ENCODE data around the gene FSTL4. TPM values are rescaled to one million over a fixed set of nuclear protein-coding genes. Genes with fewer than 3 reads are reported as not detected.

Gene FSTL4
- total and polyA plus RNA-seq, 2 donors (not counting 1 experiment from before 2014, with no cell fraction given): 0.31 to 6.7 TPM

GRCh38 chr5:133361922-133362321, 250.4 kb downstream of the FSTL4 start:
- Histone ChIP-seq H3K27me3 (replicated peaks in 1 of 4; ENCODE audit: control extremely low read depth in 1 of 4, control insufficient read depth in 3 of 4, insufficient read depth in 4 of 4, low read length in 3 of 4) (no peaks in the 10 kb centered on the region), H3K4me2 (replicated peaks; ENCODE audit: low read depth, low read length, poor library complexity, severe bottlenecking) (no peak overlapping the region), H3K27ac (ENCODE audit: low read length in 2 of 2) (no peak overlapping the region), H3K4me3 (ENCODE audit: control extremely low read depth in 1 of 5, extremely low read depth in 1 of 5, insufficient read depth in 1 of 5, low read depth in 2 of 5, low read length in 4 of 5) (no peak overlapping the region), H2AFZ (ENCODE audit: insufficient read depth, low read depth, low read length, poor library complexity, severe bottlenecking) (no peak overlapping the region), H4K20me1 (ENCODE audit: control insufficient read depth, insufficient read depth, low read length, poor library complexity, severe bottlenecking) (no peaks in the 10 kb centered on the region), H3K36me3 (replicated peaks in 1 of 2; ENCODE audit: control extremely low read depth in 1 of 2, control insufficient read depth in 1 of 2, extremely low read depth in 1 of 2, insufficient read depth in 2 of 2, low read length in 1 of 2) (no peaks in the 10 kb centered on the region), H3K79me2 (ENCODE audit: control insufficient read depth, insufficient read depth, low read length) (no peaks in the 10 kb centered on the region), H3K9ac (ENCODE audit: low read length) (no peak overlapping the region), H3K9me3 (ENCODE audit: control extremely low read depth in 1 of 3, control insufficient read depth in 2 of 3, insufficient read depth in 1 of 3, low read length in 2 of 3) (no peaks in the 10 kb centered on the region), H3K4me1 (ENCODE audit: control insufficient read depth in 2 of 2, insufficient read depth in 2 of 2, low read length in 2 of 2) (no peaks in the 10 kb centered on the region)
- no CpG with 5 or more reads among the region's 1 CpG for WGBS (ENCODE audit: insufficient coverage)
- H3K9me3 Mint-ChIP-seq (ENCODE audit: insufficient read depth): no peaks in the 10 kb centered on the region
- DNase-seq: no peak
- ChIA-PET CTCF (no interaction called here), POLR2A (no interaction called here)
- no peak for TF ChIP-seq EZH2 (IDR thresholded peaks at IDR 0.05; ENCODE audit: borderline replicate concordance, insufficient read depth, low read depth, low read length, poor library complexity, severe bottlenecking)
- no peak overlapping the region for H3K4me3 Mint-ChIP-seq
- no peak for ATAC-seq (ENCODE audit: low read depth)
- no peak overlapping the region for H3K27ac Mint-ChIP-seq
- H3K27me3 Mint-ChIP-seq: peaks cover 3% of the 10 kb centered on the region
- H3K4me1 Mint-ChIP-seq: no peaks in the 10 kb centered on the region
- intact Hi-C loops (cut with micrococcal nuclease): no loop called here

GRCh38 chr5:133360693-133361472, 251.5 kb downstream of the FSTL4 start:
- H3K9ac ChIP-seq (ENCODE audit: low read length): no peak overlapping the region
- peaks cover 0 to 3% (median 0%) of the 10 kb centered on the region in 3 donors for H3K9me3 ChIP-seq (ENCODE audit: control extremely low read depth in 1 of 3, control insufficient read depth in 2 of 3, insufficient read depth in 1 of 3, low read length in 2 of 3)
- no peaks in the 10 kb centered on the region for H3K36me3 ChIP-seq (replicated peaks in 1 of 2; ENCODE audit: control extremely low read depth in 1 of 2, control insufficient read depth in 1 of 2, extremely low read depth in 1 of 2, insufficient read depth in 2 of 2, low read length in 1 of 2)
- no peaks in the 10 kb centered on the region for H4K20me1 ChIP-seq (ENCODE audit: control insufficient read depth, insufficient read depth, low read length, poor library complexity, severe bottlenecking)
- DNase-seq: no peak
- POLR2A ChIA-PET: no interaction called here
- H3K79me2 ChIP-seq (ENCODE audit: control insufficient read depth, insufficient read depth, low read length): no peaks in the 10 kb centered on the region
- H3K4me1 ChIP-seq (ENCODE audit: control insufficient read depth in 2 of 2, insufficient read depth in 2 of 2, low read length in 2 of 2): no peaks in the 10 kb centered on the region
- no peak overlapping the region for H3K27ac ChIP-seq (ENCODE audit: low read length in 2 of 2)
- no peak overlapping the region for H2AFZ ChIP-seq (ENCODE audit: insufficient read depth, low read depth, low read length, poor library complexity, severe bottlenecking)
- no peak overlapping the region for H3K4me2 ChIP-seq (replicated peaks; ENCODE audit: low read depth, low read length, poor library complexity, severe bottlenecking)
- ATAC-seq (ENCODE audit: low read depth): no peak
- H3K27me3 ChIP-seq (replicated peaks in 1 of 4; ENCODE audit: control extremely low read depth in 1 of 4, control insufficient read depth in 3 of 4, insufficient read depth in 4 of 4, low read length in 3 of 4): no peaks in the 10 kb centered on the region
- Mint-ChIP-seq H3K4me1 (no peaks in the 10 kb centered on the region), H3K4me3 (no peak overlapping the region), H3K27me3 (peaks cover 3% of the 10 kb centered on the region), H3K9me3 (ENCODE audit: insufficient read depth) (no peaks in the 10 kb centered on the region), H3K27ac (no peak overlapping the region)
- TF ChIP-seq CTCF (IDR thresholded peaks at IDR 0.05) (no peak), EZH2 (IDR thresholded peaks at IDR 0.05; ENCODE audit: borderline replicate concordance, insufficient read depth, low read depth, low read length, poor library complexity, severe bottlenecking) (no peak)
- CTCF ChIA-PET: no interaction called here
- 82% methylated on average over 3 of the region's 18 CpGs for WGBS (ENCODE audit: insufficient coverage)
- intact Hi-C loops (cut with micrococcal nuclease): no loop called here
- H3K4me3 ChIP-seq (ENCODE audit: control extremely low read depth in 1 of 5, extremely low read depth in 1 of 5, insufficient read depth in 1 of 5, low read depth in 2 of 5, low read length in 4 of 5): no peak overlapping the region

Measured in B cell (primary cell).